Endothelial cell of umbilical vein (primary cell): ENCODE measurements around the gene TM9SF3.

Experiments used
- CTCF ChIP-seq, 2 donors: IDR thresholded peaks; 1 replicate in 1 of 2; 2 replicates in 1 of 2; pipeline ENCODE4 v1.5.1; 2011; ENCODE audit warnings: low read length in 2 of 2, mild to moderate bottlenecking in 2 of 2, moderate library complexity in 2 of 2, control low read depth in 1 of 2, inconsistent platforms in 1 of 2, low read depth in 1 of 2; ENCODE audit not compliant: insufficient read depth in 1 of 2; ENCODE audit errors: extremely low read depth in 1 of 2
- EZH2 ChIP-seq: IDR thresholded peaks from 2 replicates; pipeline ENCODE4 v1.6.1; 2012; ENCODE audit warnings: borderline replicate concordance, low read depth, mild to moderate bottlenecking, moderate library complexity, low read length, inconsistent platforms; ENCODE audit not compliant: severe bottlenecking
- FOS ChIP-seq: IDR thresholded peaks from 2 replicates; pipeline ENCODE4 v1.6.1; 2011; ENCODE audit warnings: mild to moderate bottlenecking, low read length, moderate library complexity, borderline replicate concordance; ENCODE audit not compliant: insufficient read depth
- MAX ChIP-seq: IDR thresholded peaks from 2 replicates; pipeline ENCODE4 v1.6.1; 2011; ENCODE audit not compliant: insufficient read depth, insufficient read length
- POLR2A ChIP-seq: IDR thresholded peaks from 2 replicates; pipeline ENCODE4 v1.6.1; 2012; ENCODE audit warnings: low read depth, mild to moderate bottlenecking, control low read depth, low read length
- POLR2AphosphoS5 ChIP-seq: IDR thresholded peaks from 2 replicates; pipeline ENCODE4 v1.6.1; 2012; ENCODE audit warnings: low read depth, mild to moderate bottlenecking, control low read depth, low read length, moderate library complexity; ENCODE audit not compliant: insufficient read depth

GRCh38 chr10:96587264-96588059 lies 650 bp upstream of the TM9SF3 start:
- TF ChIP-seq CTCF (IDR thresholded peaks at IDR 0.05; ENCODE audit: extremely low read depth in 1 of 2, insufficient read depth in 1 of 2, low read depth in 1 of 2, low read length in 2 of 2): no peak
- TF ChIP-seq POLR2AphosphoS5: no peak
- TF ChIP-seq EZH2: no peak
- TF ChIP-seq POLR2A: no peak
- TF ChIP-seq MAX: no peak
- peak; percentile 30 for TF ChIP-seq FOS
